DMS79 (cell line): ENCODE data around the gene ARHGAP21.
A peak's percentile ranks its signal among the peaks of the same experiment; 100 is the strongest.

Source experiments
- DNase-seq: peaks from one replicate; lab custom pipeline; 2025; lab: John Stamatoyannopoulos, UW

ARHGAP21 gene

DNA sequence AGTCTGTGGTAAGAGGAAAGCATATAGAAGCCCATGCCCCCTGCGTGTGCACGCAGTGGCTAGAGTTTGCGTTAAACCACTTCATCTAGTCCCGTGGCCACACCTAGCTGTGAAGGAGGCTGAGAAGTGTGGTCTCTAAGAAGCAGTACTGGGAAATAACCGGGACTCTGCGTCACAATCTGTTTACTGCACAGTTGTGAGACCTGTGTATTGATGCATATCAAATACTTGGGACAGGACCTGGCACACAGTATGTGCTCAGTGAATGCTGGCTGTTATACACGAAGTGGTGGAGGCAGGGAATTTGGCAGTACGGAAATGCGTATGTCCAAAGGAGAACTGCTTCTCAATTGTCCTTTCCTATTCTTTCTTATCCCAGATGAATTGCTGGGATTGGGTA, 149.5 kb downstream of the ARHGAP21 start:
- DNase-seq = no peak

DNA sequence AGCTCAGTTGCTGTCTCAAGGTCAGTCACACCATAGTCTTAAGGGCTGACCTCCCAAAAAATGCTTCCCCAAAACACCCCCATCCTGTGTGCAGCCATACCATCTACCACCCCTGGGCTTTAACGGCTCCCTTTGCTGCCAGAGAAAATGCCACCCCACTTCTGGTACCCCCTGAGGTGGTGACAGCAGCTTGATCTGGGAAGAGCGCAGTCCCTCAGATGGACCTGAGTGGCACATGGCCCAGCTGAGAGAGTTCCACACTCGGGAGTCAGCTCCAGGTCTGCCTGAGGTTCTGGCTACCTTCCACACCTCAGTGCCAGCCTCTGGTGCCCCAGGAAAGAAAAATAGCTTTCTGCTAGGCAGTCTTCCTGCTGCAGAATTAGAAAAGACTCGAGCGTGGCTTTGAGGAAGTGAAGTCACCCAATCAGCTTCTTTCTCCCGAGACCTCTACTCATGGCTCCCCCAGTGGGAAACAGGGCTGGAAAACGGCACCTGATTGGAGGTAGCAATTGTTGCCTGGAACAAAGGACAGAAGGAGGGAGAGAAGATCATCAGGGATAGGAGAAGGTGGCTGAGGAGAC, 151.7 kb downstream of the ARHGAP21 start:
- DNase-seq = no peak

DNA sequence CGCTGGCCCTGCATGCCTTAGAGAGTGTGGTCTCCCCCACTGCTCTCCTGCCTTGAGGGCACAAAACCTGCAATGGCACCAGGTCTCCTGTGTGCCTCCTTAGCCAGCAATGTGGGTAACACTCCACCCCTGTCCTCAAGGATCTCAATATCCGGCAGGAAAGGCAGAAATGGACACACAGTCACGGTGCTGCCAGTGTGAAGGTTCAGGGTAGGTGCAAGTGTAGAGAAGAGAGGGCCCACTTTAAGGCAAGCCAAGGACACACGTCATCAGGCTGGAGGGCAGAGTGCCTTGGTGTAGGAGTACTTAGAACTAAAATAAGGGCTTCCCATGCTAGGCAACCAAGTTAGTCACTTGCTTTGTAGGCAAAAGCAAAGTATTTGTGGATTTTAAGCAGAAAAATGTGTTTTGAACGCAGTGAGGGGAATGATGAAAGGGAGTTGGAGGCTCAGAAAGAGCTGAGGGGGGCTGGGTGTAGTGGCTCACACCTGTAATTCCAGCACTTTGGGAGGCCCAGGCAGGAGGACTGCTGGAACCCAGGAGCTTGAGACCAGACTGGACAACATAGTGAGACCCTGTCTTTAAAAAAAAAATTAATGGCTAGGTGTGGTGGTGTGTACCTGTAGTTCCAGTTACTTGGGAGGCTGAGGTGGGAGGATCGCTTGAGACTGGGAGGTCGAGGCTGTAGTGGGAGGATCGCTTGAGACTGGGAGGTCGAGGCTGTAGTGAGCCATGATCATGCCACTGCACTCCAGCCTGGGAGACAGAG, 152.8 kb downstream of the ARHGAP21 start:
- DNase-seq = no peak

DNA sequence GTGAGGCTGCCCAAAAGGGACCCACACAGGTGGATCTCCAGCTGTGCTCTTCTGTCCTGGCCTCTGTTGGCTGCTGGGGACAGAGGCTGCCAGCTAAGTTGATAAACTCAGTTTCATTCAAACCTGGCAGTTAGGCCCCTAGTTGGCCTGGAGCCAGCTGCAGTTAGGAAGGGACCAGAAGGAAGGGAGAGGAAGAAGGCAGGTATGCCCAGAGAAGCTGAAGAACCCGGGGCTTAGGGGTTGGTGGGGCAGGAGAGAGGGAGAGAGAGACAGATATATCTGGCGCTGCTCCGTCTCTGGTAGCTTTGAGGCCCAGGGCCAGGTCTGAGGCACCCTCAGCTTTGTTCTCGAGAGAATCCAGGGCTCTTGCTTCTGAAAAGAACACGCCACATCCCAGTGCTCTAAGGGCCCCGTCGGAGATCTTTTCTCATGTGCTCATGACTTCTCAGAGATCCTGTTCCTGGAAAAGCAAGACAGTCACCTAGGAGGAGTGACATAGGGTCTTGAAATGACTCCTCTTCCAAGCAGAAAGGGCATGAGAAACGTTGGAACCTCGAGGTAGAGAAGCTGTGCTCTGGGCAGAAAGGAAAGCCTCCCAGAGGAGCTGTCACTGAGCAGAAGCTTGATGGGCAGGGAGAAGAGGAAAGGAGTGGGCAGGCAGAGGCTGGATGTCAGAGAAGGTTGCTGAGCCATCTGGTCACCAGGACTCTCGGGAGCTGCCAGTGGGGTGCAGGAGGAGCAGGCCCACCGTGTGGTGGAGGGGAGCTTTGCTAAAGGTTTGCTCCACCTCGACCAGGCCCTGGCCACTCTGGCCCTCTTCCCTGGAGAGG, 153.6 kb downstream of the ARHGAP21 start:
- DNase-seq = no peak

GRCh38 chr10:24569330-24569796, 154.3 kb downstream of the ARHGAP21 start:
- no peak for DNase-seq

DNA sequence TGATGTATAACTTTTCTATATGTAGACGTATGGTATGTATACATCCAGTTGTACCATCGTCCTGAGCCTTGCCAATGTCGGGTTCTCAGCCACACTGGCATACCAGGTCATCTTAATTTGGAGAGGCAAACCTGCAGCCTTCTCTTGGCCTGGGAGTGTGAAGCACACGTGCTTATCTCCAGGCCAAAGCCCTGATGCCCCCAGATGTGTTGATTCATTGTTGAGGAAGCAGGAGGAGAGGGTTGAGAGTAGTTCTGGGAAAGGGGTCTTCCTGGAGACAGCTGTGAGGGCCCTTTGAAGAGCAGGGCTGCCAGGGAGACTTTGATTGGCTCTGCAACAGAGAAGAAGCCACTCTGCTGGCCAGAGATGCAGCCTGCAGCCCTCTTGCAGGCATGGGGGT, 155.6 kb downstream of the ARHGAP21 start:
- no peak for DNase-seq

- no peak for DNase-seq
Observed at GRCh38 chr10:24561453-24561852, 162.2 kb downstream of the ARHGAP21 start.

GRCh38 chr10:24556750-24557742, 166.6 kb downstream of the ARHGAP21 start:
- DNase-seq = peak; percentile 23

DNA sequence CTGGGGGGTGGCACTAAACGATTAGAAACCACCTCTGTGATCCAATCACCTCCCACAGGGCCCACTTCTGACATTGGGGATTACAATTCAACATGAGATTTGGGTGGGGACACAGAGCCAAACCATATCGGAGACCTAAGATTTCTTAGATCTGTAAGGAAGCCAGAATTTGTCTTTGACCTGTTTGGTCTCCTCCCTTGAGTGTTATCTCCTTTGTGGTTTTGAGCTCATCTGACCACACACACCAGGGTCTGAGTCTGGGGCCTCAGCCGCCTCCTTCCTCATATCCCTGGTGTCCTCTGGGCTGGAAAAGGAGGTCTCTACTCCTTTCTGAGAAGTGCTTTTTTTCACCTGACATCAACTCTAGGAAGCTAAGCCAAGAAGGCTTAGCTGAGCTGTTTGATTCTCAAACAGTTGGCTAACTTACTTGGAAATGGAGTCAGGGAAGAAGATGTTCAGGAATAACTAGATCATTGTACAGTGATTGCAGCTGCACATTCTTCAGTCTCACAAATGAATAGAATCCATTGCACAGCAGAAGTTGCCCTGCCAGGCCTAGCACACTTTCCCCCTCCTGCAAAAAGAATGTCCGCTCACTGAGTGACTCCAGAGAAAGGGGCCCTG, 167.4 kb downstream of the ARHGAP21 start:
- DNase-seq = no peak

GRCh38 chr10:24554036-24554435, 169.7 kb downstream of the ARHGAP21 start:
- DNase-seq = no peak

DNA sequence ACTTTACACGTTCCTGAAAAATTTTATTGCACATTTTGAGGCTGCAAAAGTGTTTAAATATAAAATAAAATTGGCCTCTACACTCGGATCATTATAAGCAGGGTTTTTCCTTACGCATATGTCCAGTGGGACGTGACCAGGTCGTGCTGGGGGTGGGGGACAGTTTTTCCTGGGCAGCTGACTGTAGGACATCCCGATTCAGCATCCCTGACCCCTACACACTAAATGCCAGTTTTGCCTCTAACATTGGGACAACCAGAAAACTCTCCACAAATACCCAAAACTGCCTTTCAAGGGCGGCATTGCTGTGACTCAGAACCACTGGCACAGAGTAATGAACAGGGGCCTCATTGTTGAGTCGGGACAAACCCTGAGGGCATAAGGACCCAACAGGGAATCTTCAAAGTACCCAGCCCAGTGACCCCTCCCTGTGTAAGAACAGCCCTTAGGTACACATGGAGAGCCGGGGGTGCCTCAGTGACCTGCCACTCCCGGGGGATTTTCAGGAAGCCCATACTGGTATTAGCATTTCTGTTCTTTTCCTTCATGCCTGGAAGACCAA, 170.6 kb downstream of the ARHGAP21 start:
- no peak for DNase-seq

- no peak for DNase-seq
Observed at GRCh38 chr10:24552346-24553016, 171.2 kb downstream of the ARHGAP21 start.

- no peak for DNase-seq
Observed at GRCh38 chr10:24551161-24551560, 172.5 kb downstream of the ARHGAP21 start.

GRCh38 chr10:24550680-24551079, 173.0 kb downstream of the ARHGAP21 start:
- no peak for DNase-seq

DNA sequence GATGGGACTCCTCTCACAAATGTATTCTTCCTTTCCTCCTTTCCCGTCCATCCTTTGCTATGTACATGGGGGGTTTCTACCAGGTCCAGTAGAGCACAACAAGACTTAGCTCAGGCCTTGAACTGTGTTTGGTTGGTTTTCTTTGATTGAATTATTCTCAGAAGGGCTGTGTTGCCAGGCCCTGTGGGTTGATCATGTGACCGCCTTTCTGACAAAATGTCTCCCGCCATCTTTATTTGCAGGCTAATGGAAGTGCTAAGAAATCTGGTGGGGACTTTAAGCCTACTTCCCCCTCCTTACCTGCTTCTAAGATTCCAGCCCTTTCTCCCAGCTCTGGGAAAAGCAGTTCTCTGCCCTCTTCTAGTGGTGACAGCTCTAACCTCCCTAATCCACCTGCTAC, 178.1 kb downstream of the ARHGAP21 start:
- no peak for DNase-seq

GRCh38 chr10:24544776-24545175, 178.9 kb downstream of the ARHGAP21 start:
- no peak for DNase-seq

GRCh38 chr10:24542314-24543270, 181.1 kb downstream of the ARHGAP21 start:
- DNase-seq = no peak

DNA sequence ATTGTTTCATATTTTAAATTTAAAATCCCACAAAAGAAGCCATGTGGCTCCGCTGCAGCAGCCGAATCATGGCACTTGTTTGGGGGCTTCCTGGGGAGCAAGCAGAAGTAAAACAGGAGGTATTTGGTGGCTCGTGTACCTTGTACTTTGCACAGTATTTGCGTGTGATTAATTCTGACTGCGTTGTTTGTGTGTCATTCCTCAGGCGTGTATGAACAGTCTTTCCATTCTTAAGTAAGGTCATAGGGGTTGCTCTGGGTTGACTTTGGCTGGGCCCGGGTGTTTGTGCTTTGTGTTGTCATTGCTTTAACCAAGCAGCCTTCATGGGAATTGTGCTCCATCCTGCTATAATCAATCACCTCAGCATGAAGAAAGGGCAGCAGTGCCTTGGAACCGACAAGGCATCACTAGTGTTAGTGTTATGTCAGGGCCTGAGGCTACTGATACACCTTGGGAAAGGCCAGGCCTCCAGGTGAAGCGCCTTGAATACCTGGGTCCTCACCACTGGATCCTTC, 182.4 kb downstream of the ARHGAP21 start:
- DNase-seq = no peak

DNA sequence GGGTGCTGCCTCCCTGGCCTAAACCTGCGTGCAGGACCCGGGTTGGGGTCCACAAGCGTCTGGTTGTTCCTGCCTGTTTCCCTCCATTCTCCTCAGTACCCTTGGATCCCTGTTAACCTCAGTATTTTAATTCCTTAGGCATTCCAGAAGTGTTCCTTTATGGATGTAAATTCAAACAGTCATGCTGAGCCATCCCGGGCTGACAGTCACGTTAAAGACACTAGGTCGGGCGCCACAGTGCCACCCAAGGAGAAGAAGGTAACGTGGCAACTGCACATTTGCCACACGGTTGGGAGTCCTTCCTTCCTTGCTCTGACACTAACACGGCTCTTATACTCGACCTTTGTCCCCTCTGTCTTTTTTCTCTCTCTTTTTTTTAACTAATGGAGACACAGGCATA, 187.1 kb downstream of the ARHGAP21 start:
- no peak for DNase-seq
